Activated CD8-positive, alpha-beta memory T cell treated with anti-CD3 and anti-CD28 coated beads for 36 hours (primary cell): ENCODE measurements around the gene DNM3. TPM values are rescaled to one million over a fixed set of nuclear protein-coding genes. Genes with fewer than 3 reads are reported as not detected.

Experiments
- CTCF ChIA-PET: fragments of 350-600 bp; sonication (Branson Sonifier 250); formaldehyde crosslinking; loops from one replicate; lab custom pipeline; 2021; ENCODE audit warnings: antibody characterized with exemption; lab: Charles Lee
- POLR2A ChIA-PET: fragments of 350-600 bp; sonication (Branson Sonifier 250); formaldehyde crosslinking; loops from one replicate; lab custom pipeline; 2021; ENCODE audit warnings: antibody characterized with exemption; lab: Charles Lee
- total RNA-seq, 2 experiments: library from RNA; stranded (reverse); gene quantifications; one replicate each; pipeline ENCODE4 v1.2.3, GENCODE V29; 2021

Gene DNM3
- total RNA-seq, 2 experiments from 2014 or later, result 0.57 to 0.78 TPM

- POLR2A ChIA-PET, result no interaction called here
- CTCF ChIA-PET, result interaction anchor here (0.6 kb wide), 1 partner anchor 1026 kb away, joined by 4 read pairs; no protein-coding TSS in a partner anchor
Measured at GRCh38 chr1:172308577-172308976, 467.3 kb downstream of the DNM3 start.

GRCh38 chr1:172320733-172321132 lies 479.4 kb downstream of the DNM3 start:
- ChIA-PET CTCF (no interaction called here), POLR2A (no interaction called here)

GRCh38 chr1:172321451-172321850 lies 480.2 kb downstream of the DNM3 start:
- POLR2A ChIA-PET, result no interaction called here
- CTCF ChIA-PET, result no interaction called here

GRCh38 chr1:172322219-172323061 lies 481.1 kb downstream of the DNM3 start:
- POLR2A ChIA-PET, result no interaction called here
- CTCF ChIA-PET, result no interaction called here

- ChIA-PET CTCF (no interaction called here), POLR2A (no interaction called here)
Measured at GRCh38 chr1:172323686-172324085, 482.4 kb downstream of the DNM3 start.

GRCh38 chr1:172324086-172324485 lies 482.8 kb downstream of the DNM3 start:
- ChIA-PET POLR2A (no interaction called here), CTCF (no interaction called here)

- CTCF ChIA-PET, result no interaction called here
- POLR2A ChIA-PET, result no interaction called here
Measured at GRCh38 chr1:172324761-172325160, 483.5 kb downstream of the DNM3 start.

- CTCF ChIA-PET, result no interaction called here
- POLR2A ChIA-PET, result no interaction called here
Measured at GRCh38 chr1:172325531-172325930, 484.2 kb downstream of the DNM3 start.

GRCh38 chr1:172326136-172326535 lies 484.8 kb downstream of the DNM3 start:
- POLR2A ChIA-PET, result no interaction called here

GRCh38 chr1:172328266-172328665 lies 487.0 kb downstream of the DNM3 start:
- ChIA-PET POLR2A (no interaction called here), CTCF (no interaction called here)

More at GRCh38 chr1:172326136-172326535, 484.8 kb downstream of the DNM3 start:
- CTCF ChIA-PET, result no interaction called here

- ChIA-PET CTCF (no interaction called here), POLR2A (no interaction called here)
Measured at GRCh38 chr1:172332230-172332629, 490.9 kb downstream of the DNM3 start.

GRCh38 chr1:172335377-172335776 lies 494.1 kb downstream of the DNM3 start:
- ChIA-PET POLR2A (no interaction called here), CTCF (no interaction called here)

GRCh38 chr1:172338295-172338735 lies 497.0 kb downstream of the DNM3 start:
- CTCF ChIA-PET, result interaction anchor here (0.7 to 1.5 kb wide), 6 partner anchors 20 to 61 kb away, joined by 3 to 4 read pairs (median 3); no protein-coding TSS in a partner anchor
- POLR2A ChIA-PET, result interaction anchor here (0.6 to 2.5 kb wide), 3 partner anchors 20 to 61 kb away, joined by 3 to 14 read pairs (median 3); no protein-coding TSS in a partner anchor

- POLR2A ChIA-PET, result interaction anchor here (1.0 kb wide), 1 partner anchor 19 kb away, joined by 4 read pairs; no protein-coding TSS in a partner anchor
Measured at GRCh38 chr1:172339842-172340241, 498.5 kb downstream of the DNM3 start.

GRCh38 chr1:172340520-172340919 lies 499.2 kb downstream of the DNM3 start:
- ChIA-PET CTCF (no interaction called here), POLR2A (interaction anchor here (1.0 kb wide), 1 partner anchor 18 kb away, joined by 4 read pairs; no protein-coding TSS in a partner anchor)

More at GRCh38 chr1:172339842-172340241, 498.5 kb downstream of the DNM3 start:
- CTCF ChIA-PET, result interaction anchor here (1.5 kb wide), 1 partner anchor 60 kb away, joined by 3 read pairs; no protein-coding TSS in a partner anchor

- POLR2A ChIA-PET, result no interaction called here
- CTCF ChIA-PET, result no interaction called here
Measured at GRCh38 chr1:172341697-172342096, 500.4 kb downstream of the DNM3 start.

GRCh38 chr1:172342584-172343239 lies 501.4 kb downstream of the DNM3 start:
- ChIA-PET POLR2A (no interaction called here), CTCF (no interaction called here)

- CTCF ChIA-PET, result no interaction called here
- POLR2A ChIA-PET, result no interaction called here
Measured at GRCh38 chr1:172343240-172344160, 502.2 kb downstream of the DNM3 start.

- CTCF ChIA-PET, result interaction anchor here (1.2 kb wide), 1 partner anchor 33 kb away, joined by 3 read pairs; no protein-coding TSS in a partner anchor
- POLR2A ChIA-PET, result no interaction called here
Measured at GRCh38 chr1:172344444-172344843, 503.1 kb downstream of the DNM3 start.
